Measurements from ENCODE around the gene KAZN. TPM values are rescaled to one million over a fixed set of nuclear protein-coding genes. Genes with fewer than 3 reads are reported as not detected.

The KAZN gene
- total RNA-seq, 2 donors from 2014 or later: 9.8 to 12.2 TPM

GRCh38 chr1:14626869-14627607 lies 28.6 kb downstream of the KAZN start:
- no peaks in the 10 kb centered on the region for H3K9me3 ChIP-seq
- H3K4me3 ChIP-seq: no peak overlapping the region
- DNase-seq: peak; percentile 30
- H3K36me3 ChIP-seq: no peaks in the 10 kb centered on the region
- H3K9ac ChIP-seq (ENCODE audit: low read depth in 2 of 2, low read length in 2 of 2): no peak overlapping the region
- no peak overlapping the region for H3K27ac ChIP-seq
- intact Hi-C loops (cut with DNase I): no loop called here
- TF ChIP-seq, protein P1, sequence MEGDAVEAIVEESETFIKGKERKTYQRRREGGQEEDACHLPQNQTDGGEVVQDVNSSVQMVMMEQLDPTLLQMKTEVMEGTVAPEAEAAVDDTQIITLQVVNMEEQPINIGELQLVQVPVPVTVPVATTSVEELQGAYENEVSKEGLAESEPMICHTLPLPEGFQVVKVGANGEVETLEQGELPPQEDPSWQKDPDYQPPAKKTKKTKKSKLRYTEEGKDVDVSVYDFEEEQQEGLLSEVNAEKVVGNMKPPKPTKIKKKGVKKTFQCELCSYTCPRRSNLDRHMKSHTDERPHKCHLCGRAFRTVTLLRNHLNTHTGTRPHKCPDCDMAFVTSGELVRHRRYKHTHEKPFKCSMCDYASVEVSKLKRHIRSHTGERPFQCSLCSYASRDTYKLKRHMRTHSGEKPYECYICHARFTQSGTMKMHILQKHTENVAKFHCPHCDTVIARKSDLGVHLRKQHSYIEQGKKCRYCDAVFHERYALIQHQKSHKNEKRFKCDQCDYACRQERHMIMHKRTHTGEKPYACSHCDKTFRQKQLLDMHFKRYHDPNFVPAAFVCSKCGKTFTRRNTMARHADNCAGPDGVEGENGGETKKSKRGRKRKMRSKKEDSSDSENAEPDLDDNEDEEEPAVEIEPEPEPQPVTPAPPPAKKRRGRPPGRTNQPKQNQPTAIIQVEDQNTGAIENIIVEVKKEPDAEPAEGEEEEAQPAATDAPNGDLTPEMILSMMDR (IDR thresholded peaks at IDR 0.05): no peak
- H3K27me3 ChIP-seq: no peaks in the 10 kb centered on the region
- H3K4me1 ChIP-seq: no peaks in the 10 kb centered on the region

GRCh38 chr1:14627608-14628489 lies 29.4 kb downstream of the KAZN start:
- no peak overlapping the region for H3K27ac ChIP-seq
- TF ChIP-seq, protein P1 (IDR thresholded peaks at IDR 0.05): no peak
- H3K9ac ChIP-seq (ENCODE audit: low read depth in 2 of 2, low read length in 2 of 2): no peak overlapping the region
- DNase-seq: no peak
- intact Hi-C loops (cut with DNase I): no loop called here
- H3K4me3 ChIP-seq: no peak overlapping the region
- H3K4me1 ChIP-seq: no peaks in the 10 kb centered on the region
- no peaks in the 10 kb centered on the region for H3K9me3 ChIP-seq
- no peaks in the 10 kb centered on the region for H3K27me3 ChIP-seq
- no peaks in the 10 kb centered on the region for H3K36me3 ChIP-seq

- Histone ChIP-seq H3K36me3 (no peaks in the 10 kb centered on the region), H3K27me3 (no peaks in the 10 kb centered on the region), H3K9ac (ENCODE audit: low read depth in 2 of 2, low read length in 2 of 2) (no peak overlapping the region), H3K27ac (no peak overlapping the region), H3K4me3 (no peak overlapping the region), H3K4me1 (no peaks in the 10 kb centered on the region), H3K9me3 (no peaks in the 10 kb centered on the region)
- intact Hi-C loops (cut with DNase I): no loop called here
- TF ChIP-seq, protein P1 (IDR thresholded peaks at IDR 0.05): no peak
- DNase-seq: no peak
These were observed 31.0 kb downstream of the KAZN start for GRCh38 chr1:14629363-14630014.

GRCh38 chr1:14630986-14631385 lies 32.5 kb downstream of the KAZN start:
- no peaks in the 10 kb centered on the region for H3K4me1 ChIP-seq
- TF ChIP-seq, protein P1 (IDR thresholded peaks at IDR 0.05): no peak
- H3K9ac ChIP-seq (ENCODE audit: low read depth in 2 of 2, low read length in 2 of 2): no peak overlapping the region
- no peak for DNase-seq
- intact Hi-C loops (cut with DNase I): no loop called here
- H3K9me3 ChIP-seq: no peaks in the 10 kb centered on the region
- no peaks in the 10 kb centered on the region for H3K27me3 ChIP-seq
- no peak overlapping the region for H3K4me3 ChIP-seq
- no peak overlapping the region for H3K27ac ChIP-seq
- no peaks in the 10 kb centered on the region for H3K36me3 ChIP-seq

DNA sequence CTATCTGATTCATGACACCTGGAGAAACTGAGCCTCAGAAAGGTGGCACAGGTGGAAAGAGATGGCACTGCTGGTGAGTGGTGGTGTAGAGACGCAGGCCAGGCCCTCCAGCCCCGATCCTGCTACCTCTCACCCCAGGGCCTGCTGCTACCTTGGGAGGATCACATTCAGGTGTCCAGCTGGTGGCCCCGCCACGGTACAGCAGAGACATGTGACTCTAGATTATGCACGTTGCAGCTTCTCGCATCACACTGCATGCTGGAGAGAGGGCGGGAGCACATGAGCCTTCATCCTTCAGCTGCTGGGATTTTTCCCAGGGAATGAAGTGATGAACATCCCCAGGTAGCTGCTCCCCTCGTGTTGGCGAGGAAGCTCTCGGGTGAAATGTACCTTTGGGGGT lies 32.9 kb downstream of the KAZN start:
- intact Hi-C loops (cut with DNase I): no loop called here
- H3K27me3 ChIP-seq: no peaks in the 10 kb centered on the region

More for the DNA sequence above, 32.9 kb downstream of the KAZN start:
- Histone ChIP-seq H3K9me3 (no peaks in the 10 kb centered on the region), H3K9ac (ENCODE audit: low read depth in 2 of 2, low read length in 2 of 2) (no peak overlapping the region), H3K4me1 (no peaks in the 10 kb centered on the region), H3K36me3 (no peaks in the 10 kb centered on the region), H3K27ac (no peak overlapping the region), H3K4me3 (no peak overlapping the region)
- TF ChIP-seq, protein P1 (IDR thresholded peaks at IDR 0.05): no peak
- no peak for DNase-seq

Measured in colonic mucosa (tissue), 4 donors.